DOHH2 (cell line): ENCODE data around the gene OMP.
A peak's percentile ranks its signal among the peaks of the same experiment; 100 is the strongest.

ENCODE experiments used
- H3F3A ChIP-seq: fragments of 200-600 bp; sonication (generic), shearing (Covaris generic); 2 replicates; pipeline ENCODE4 v1.6.0; 2016; ENCODE audit warnings: antibody characterized with exemption, mild to moderate bottlenecking; ENCODE audit not compliant: control insufficient read depth, insufficient read depth
- H3K27ac ChIP-seq: fragments of 200-600 bp; sonication (generic); 2 replicates; pipeline ENCODE4 v1.5.1; 2014; ENCODE audit warnings: low read depth, mild to moderate bottlenecking, low read length, moderate library complexity
- H3K27me3 ChIP-seq: fragments of 200-600 bp; sonication (generic); 2 replicates; pipeline ENCODE4 v1.6.1; 2014; ENCODE audit warnings: mild to moderate bottlenecking, low read length, mixed read lengths; ENCODE audit not compliant: control insufficient read depth
- H3K36me3 ChIP-seq: fragments of 200-600 bp; sonication (generic); 2 replicates; pipeline ENCODE4 v1.6.1; 2014; ENCODE audit warnings: mild to moderate bottlenecking, low read length, moderate library complexity, mixed read lengths; ENCODE audit not compliant: control insufficient read depth
- H3K4me1 ChIP-seq: fragments of 200-600 bp; sonication (generic); 2 replicates; pipeline ENCODE4 v1.6.1; 2014; ENCODE audit warnings: mild to moderate bottlenecking, low read length, mixed read lengths; ENCODE audit not compliant: control insufficient read depth
- H3K4me2 ChIP-seq: fragments of 200-600 bp; sonication (generic); 2 replicates; pipeline ENCODE4 v1.6.0; 2014; ENCODE audit warnings: mild to moderate bottlenecking, low read length, moderate library complexity
- H3K4me3 ChIP-seq: fragments of 200-600 bp; sonication (generic); 2 replicates; pipeline ENCODE4 v1.5.1; 2014; ENCODE audit warnings: mild to moderate bottlenecking, low read length, mixed read lengths
- H3K79me2 ChIP-seq: fragments of 200-600 bp; sonication (generic); 2 replicates; pipeline ENCODE4 v1.6.1; 2014; ENCODE audit warnings: mild to moderate bottlenecking, low read length, mixed read lengths; ENCODE audit not compliant: control insufficient read depth
- H3K9me2 ChIP-seq: fragments of 200-600 bp; sonication (generic); replicated peaks from 2 replicates; pipeline ENCODE4 v1.6.1; 2014; ENCODE audit warnings: mild to moderate bottlenecking, low read length, mixed read lengths; ENCODE audit not compliant: control insufficient read depth
- H3K9me3 ChIP-seq: fragments of 200-600 bp; sonication (generic); 2 replicates; pipeline ENCODE4 v1.6.1; 2014; ENCODE audit warnings: antibody characterized with exemption, low read length, mixed read lengths; ENCODE audit not compliant: control insufficient read depth, insufficient read depth
- H4K20me1 ChIP-seq: fragments of 200-600 bp; sonication (generic); 2 replicates; pipeline ENCODE4 v1.6.0; 2014; ENCODE audit warnings: low read depth, mild to moderate bottlenecking, antibody characterized with exemption, low read length, moderate library complexity; ENCODE audit not compliant: control insufficient read depth, insufficient read depth
- CTCF ChIP-seq: fragments of 200-600 bp; sonication (generic); IDR thresholded peaks from one replicate; pipeline ENCODE4 v1.5.1; 2014; ENCODE audit warnings: antibody characterized with exemption, mild to moderate bottlenecking, low read depth, low read length; ENCODE audit not compliant: poor library complexity, severe bottlenecking
- EZH2phosphoT487 ChIP-seq: fragments of 200-600 bp; sonication (generic); IDR thresholded peaks from 2 replicates; pipeline ENCODE4 v1.6.1; 2017; ENCODE audit warnings: borderline replicate concordance, mild to moderate bottlenecking, antibody characterized with exemption, low read length, moderate library complexity, mixed read lengths

Gene OMP

GRCh38 chr11:77066229-77067042, 36.2 kb upstream of the OMP start, which contains the start of gene CAPN5:
TSS of gene CAPN5 (plus strand) at chr11:77066971. CDS start at chr11:77084887, 17,916 bp downstream.
- H4K20me1 ChIP-seq: no peaks in the 10 kb centered on the region
- peak within 1 kb of the TSS; percentile 94 for H3K4me2 ChIP-seq
- H3K27ac ChIP-seq: no peak within 1 kb of the TSS
- no peaks in the 10 kb centered on the region; the same call in 1 of the 2 replicates for H3K9me3 ChIP-seq
- no peaks in the 10 kb centered on the region for H3F3A ChIP-seq
- H3K4me3 ChIP-seq: peak within 1 kb of the TSS; percentile 80
- H3K9me2 ChIP-seq: no peaks in the 10 kb centered on the region
- peak; percentile 56 for TF ChIP-seq CTCF
- TF ChIP-seq EZH2phosphoT487: no peak
- H3K27me3 ChIP-seq: peaks cover 22% of the 10 kb centered on the region
- no peaks in the 10 kb centered on the region for H3K79me2 ChIP-seq
- H3K4me1 ChIP-seq: peaks cover 10% of the 10 kb centered on the region
- no peaks in the 10 kb centered on the region for H3K36me3 ChIP-seq

- peaks cover 22% of the 10 kb centered on the region for H3K27me3 ChIP-seq
- no peaks in the 10 kb centered on the region for H4K20me1 ChIP-seq
- no peaks in the 10 kb centered on the region for H3K9me2 ChIP-seq
- H3K27ac ChIP-seq: no peak overlapping the region
- H3F3A ChIP-seq: no peaks in the 10 kb centered on the region
- TF ChIP-seq EZH2phosphoT487 (no peak), CTCF (no peak)
- no peaks in the 10 kb centered on the region for H3K36me3 ChIP-seq
- H3K4me3 ChIP-seq: no peak overlapping the region
- peaks cover 10% of the 10 kb centered on the region for H3K4me1 ChIP-seq
- H3K4me2 ChIP-seq: no peak overlapping the region
- H3K79me2 ChIP-seq: no peaks in the 10 kb centered on the region
- H3K9me3 ChIP-seq: no peaks in the 10 kb centered on the region
Measured at GRCh38 chr11:77067861-77068443, 34.7 kb upstream of the OMP start.

DNA sequence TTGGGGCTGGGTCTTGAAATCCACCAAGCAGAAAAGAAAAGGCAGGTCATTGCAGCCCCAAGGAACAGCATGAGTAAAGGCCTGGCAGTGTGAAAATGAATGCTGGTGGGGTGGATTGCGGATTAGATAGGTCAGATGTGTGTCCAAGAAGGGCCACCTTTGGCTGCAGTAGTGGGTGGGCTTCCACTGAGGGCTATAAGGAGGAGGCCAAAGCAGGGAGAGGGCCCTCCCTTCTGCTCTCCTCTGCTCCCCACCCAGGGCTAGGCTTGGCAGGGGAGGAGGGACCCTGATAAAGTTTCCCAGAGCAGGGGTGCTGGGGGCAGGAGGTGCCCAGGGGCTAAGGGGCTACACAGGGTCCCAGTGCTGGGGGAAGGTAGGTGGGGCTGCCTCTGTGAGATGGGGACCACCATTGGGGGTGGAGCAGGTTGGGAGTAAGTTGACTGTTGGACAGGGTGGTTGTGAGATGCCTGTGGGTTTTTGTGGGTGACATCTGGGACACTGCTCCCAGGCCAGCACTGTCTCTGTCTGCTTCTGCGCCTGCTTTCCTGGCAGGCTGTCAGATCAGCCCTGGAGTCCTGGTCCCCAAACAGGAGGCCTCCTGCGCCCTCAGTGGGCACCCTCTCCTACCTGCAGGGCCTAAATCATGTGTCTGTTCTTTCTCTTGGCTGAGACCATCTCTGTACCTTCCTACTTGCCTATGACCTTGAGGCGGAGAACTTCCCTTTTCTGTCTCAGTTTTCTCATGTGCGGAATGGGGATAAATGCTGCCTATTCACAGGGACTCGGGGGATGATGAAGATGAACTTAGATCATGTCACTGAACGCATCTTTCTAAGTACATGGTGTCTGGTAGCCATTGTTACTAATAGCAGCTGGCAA, 33.9 kb upstream of the OMP start:
- TF ChIP-seq EZH2phosphoT487 (no peak), CTCF (no peak)
- Histone ChIP-seq H3K9me2 (no peaks in the 10 kb centered on the region), H3K36me3 (no peaks in the 10 kb centered on the region), H4K20me1 (no peaks in the 10 kb centered on the region), H3K27ac (no peak overlapping the region), H3F3A (no peaks in the 10 kb centered on the region), H3K79me2 (no peaks in the 10 kb centered on the region), H3K9me3 (no peaks in the 10 kb centered on the region), H3K27me3 (peaks cover 22% of the 10 kb centered on the region), H3K4me1 (peaks cover 10% of the 10 kb centered on the region), H3K4me2 (no peak overlapping the region), H3K4me3 (no peak overlapping the region)
